Brain microvascular endothelial cell (primary cell): Measurements from ENCODE around the gene SIAE.
A peak's percentile ranks its signal among the peaks of the same experiment; 100 is the strongest.

Source experiments
- DNase-seq: peaks from one replicate; pipeline ENCODE4 v3.0.0-alpha.2; 2020
- H3K27ac ChIP-seq: fragments of 250-450 bp; sonication (Bioruptor Pico); 2 replicates; pipeline ENCODE4 v1.5.1; 2020; ENCODE audit warnings: mild to moderate bottlenecking, moderate library complexity
- H3K27me3 ChIP-seq: fragments of 250-450 bp; sonication (Bioruptor Pico); replicated peaks from 2 replicates; pipeline ENCODE4 v1.5.1; 2020; ENCODE audit warnings: mild to moderate bottlenecking
- H3K36me3 ChIP-seq: fragments of 250-450 bp; sonication (Bioruptor Pico); replicated peaks from 2 replicates; pipeline ENCODE4 v1.5.1; 2020; ENCODE audit warnings: mild to moderate bottlenecking
- H3K4me3 ChIP-seq: 2 replicates; pipeline ENCODE4 v1.5.1; 2011; ENCODE audit warnings: low read depth, mild to moderate bottlenecking, control low read depth, low read length, moderate library complexity
- CTCF ChIP-seq: IDR thresholded peaks from 2 replicates; pipeline ENCODE4 v1.5.1; 2011; ENCODE audit warnings: low read depth, mild to moderate bottlenecking, moderate library complexity, low read length, control low read depth, inconsistent platforms; ENCODE audit errors: missing control alignments
- in situ Hi-C: cut with HindIII; loops from 2 replicates; pipeline ENCODE4 v1.10.0; 2017; ENCODE audit warnings: low sequenced_read_pairs, low pct_ligation_motif_present

The SIAE gene

GRCh38 chr11:124693142-124693541, 19.6 kb upstream of the SIAE start:
- TF ChIP-seq CTCF, result no peak
- no peak overlapping the region for H3K27ac ChIP-seq
- no peaks in the 10 kb centered on the region for H3K36me3 ChIP-seq

GRCh38 chr11:124682443-124682842, 8.9 kb upstream of the SIAE start:
- in situ Hi-C loops, result no loop called here
- Histone ChIP-seq H3K4me3 (no peak overlapping the region), H3K27ac (no peak overlapping the region), H3K36me3 (no peaks in the 10 kb centered on the region), H3K27me3 (no peaks in the 10 kb centered on the region)
- no peak for TF ChIP-seq CTCF
- DNase-seq, result no peak

More at GRCh38 chr11:124693142-124693541, 19.6 kb upstream of the SIAE start:
- H3K4me3 ChIP-seq, result no peak overlapping the region
- in situ Hi-C loops, result no loop called here
- no peaks in the 10 kb centered on the region for H3K27me3 ChIP-seq
- DNase-seq, result no peak

GRCh38 chr11:124681421-124681820, 7.9 kb upstream of the SIAE start:
- Histone ChIP-seq H3K36me3 (no peaks in the 10 kb centered on the region), H3K27me3 (no peaks in the 10 kb centered on the region), H3K27ac (no peak overlapping the region), H3K4me3 (no peak overlapping the region)
- in situ Hi-C loops, result no loop called here
- TF ChIP-seq CTCF, result no peak
- no peak for DNase-seq

- no peak for TF ChIP-seq CTCF
- in situ Hi-C loops, result no loop called here
- DNase-seq, result no peak
- H3K4me3 ChIP-seq, result no peak overlapping the region
- no peak overlapping the region for H3K27ac ChIP-seq
- H3K27me3 ChIP-seq, result no peaks in the 10 kb centered on the region
- H3K36me3 ChIP-seq, result no peaks in the 10 kb centered on the region
These were observed 4.9 kb upstream of the SIAE start for GRCh38 chr11:124678416-124678815.

GRCh38 chr11:124676386-124676785, 2.8 kb upstream of the SIAE start:
- TF ChIP-seq CTCF, result no peak
- no peaks in the 10 kb centered on the region for H3K36me3 ChIP-seq
- H3K4me3 ChIP-seq, result no peak overlapping the region
- H3K27ac ChIP-seq, result no peak overlapping the region
- no peaks in the 10 kb centered on the region for H3K27me3 ChIP-seq
- in situ Hi-C loops, result no loop called here
- DNase-seq, result peak; percentile 8

GRCh38 chr11:124674571-124674970, 1.0 kb upstream of the SIAE start:
- Histone ChIP-seq H3K36me3 (no peaks in the 10 kb centered on the region), H3K27me3 (no peaks in the 10 kb centered on the region), H3K4me3 (peak overlapping the region; percentile 76), H3K27ac (no peak overlapping the region)
- no peak for TF ChIP-seq CTCF
- DNase-seq, result no peak
- in situ Hi-C loops, result no loop called here
